Type B pancreatic cell (in vitro differentiated cells): ENCODE results near the gene GFPT1. TPM values are rescaled to one million over a fixed set of nuclear protein-coding genes. Genes with fewer than 3 reads are reported as not detected.

Experiments
- DNase-seq: peaks from one replicate; pipeline ENCODE4 v3.0.0; 2021; ENCODE audit warnings: mixed read lengths; ENCODE audit not compliant: unreplicated experiment; ENCODE audit errors: extremely low spot score
- H3K27ac Mint-ChIP-seq: 2 replicates; pipeline ENCODE4 v1.8.0; 2021; ENCODE audit warnings: mild to moderate bottlenecking, mixed read lengths
- H3K27me3 Mint-ChIP-seq: 2 replicates; pipeline ENCODE4 v1.8.0; 2021; ENCODE audit warnings: mixed read lengths
- H3K36me3 Mint-ChIP-seq: 2 replicates; pipeline ENCODE4 v1.8.0; 2021; ENCODE audit warnings: mixed read lengths
- H3K4me1 Mint-ChIP-seq: one replicate; pipeline ENCODE4 v1.8.0; 2021; ENCODE audit warnings: mixed read lengths; ENCODE audit not compliant: unreplicated experiment
- H3K4me3 Mint-ChIP-seq: 2 replicates; pipeline ENCODE4 v1.8.0; 2021; ENCODE audit warnings: mild to moderate bottlenecking, mixed read lengths
- H3K9me3 Mint-ChIP-seq: 2 replicates; pipeline ENCODE4 v1.8.0; 2021; ENCODE audit warnings: mixed read lengths
- CTCF ChIP-seq: fragments of 200-600 bp; sonication (generic); conservative IDR thresholded peaks from 2 replicates; pipeline ENCODE4 v1.5.0; 2021; ENCODE audit warnings: antibody characterized with exemption, mild to moderate bottlenecking
- total RNA-seq: library from RNA; stranded (reverse); gene quantifications from 2 replicates; pipeline ENCODE4 v1.2.1, GENCODE V29; 2021; ENCODE audit warnings: low replicate concordance

GFPT1 gene
- total RNA-seq, 1 donor from 2014 or later: 46.0 TPM

- no peak for TF ChIP-seq CTCF
- Mint-ChIP-seq H3K9me3 (no peaks in the 10 kb centered on the region), H3K4me3 (no peak overlapping the region), H3K4me1 (no peaks in the 10 kb centered on the region), H3K27me3 (peaks cover 22% of the 10 kb centered on the region), H3K36me3 (no peaks in the 10 kb centered on the region), H3K27ac (no peak overlapping the region)
- DNase-seq: no peak
Measured at GRCh38 chr2:69271831-69272257, 115.2 kb downstream of the GFPT1 start.

Other genes starting within 250 kb of the GFPT1 start
- 33.3 and 34.0 TPM in 2 replicates for gene NFU1, start 50.2 kb upstream of the GFPT1 start, total RNA-seq